GM23338 (cell line): ENCODE measurements around the gene PRRC2A. TPM values are rescaled to one million over a fixed set of nuclear protein-coding genes. Genes with fewer than 3 reads are reported as not detected.

Experiments used
- ATAC-seq: fragments of 200-7000 bp; cut with Tn5 transposase; 3 replicates; pipeline ENCODE4 v1.9.1; 2020
- DNase-seq: peaks from one replicate; pipeline ENCODE4 v3.0.0-alpha.2; 2015; ENCODE audit warnings: low spot score
- H2AFZ ChIP-seq: fragments of 200-600 bp; sonication (generic); 2 replicates; pipeline ENCODE4 v1.8.0; 2016; ENCODE audit warnings: antibody characterized with exemption, mild to moderate bottlenecking, moderate library complexity
- H3F3A ChIP-seq: fragments of 200-600 bp; sonication (generic); replicated peaks from 2 replicates; pipeline ENCODE4 v1.8.0; 2017; ENCODE audit warnings: antibody characterized with exemption, mixed run types, low read depth
- H3K27ac ChIP-seq: fragments of 200-600 bp; sonication (generic); 2 replicates; pipeline ENCODE4 v1.6.1; 2016; ENCODE audit warnings: low read depth
- H3K27me3 ChIP-seq: fragments of 200-600 bp; sonication (generic); 2 replicates; pipeline ENCODE4 v1.8.0; 2016; ENCODE audit warnings: mild to moderate bottlenecking, mixed run types, moderate library complexity; ENCODE audit not compliant: insufficient read depth
- H3K36me3 ChIP-seq: fragments of 200-600 bp; sonication (generic); 2 replicates; pipeline ENCODE4 v1.8.0; 2016; ENCODE audit warnings: mild to moderate bottlenecking; ENCODE audit not compliant: insufficient read depth
- H3K4me1 ChIP-seq: fragments of 200-600 bp; sonication (generic); 2 replicates; pipeline ENCODE4 v1.8.0; 2016; ENCODE audit warnings: mild to moderate bottlenecking, moderate library complexity; ENCODE audit not compliant: insufficient read depth
- H3K4me2 ChIP-seq: fragments of 200-600 bp; sonication (generic); 2 replicates; pipeline ENCODE4 v1.7.1; 2017; ENCODE audit warnings: mixed run types
- H3K4me3 ChIP-seq: fragments of 200-600 bp; sonication (generic); 2 replicates; pipeline ENCODE4 v1.6.1; 2016; ENCODE audit warnings: mixed run types
- H3K79me2 ChIP-seq: fragments of 200-600 bp; sonication (generic); replicated peaks from 2 replicates; pipeline ENCODE4 v1.8.0; 2017; ENCODE audit warnings: mild to moderate bottlenecking; ENCODE audit not compliant: insufficient read depth
- H3K9me2 ChIP-seq: fragments of 200-600 bp; sonication (generic); 2 replicates; pipeline ENCODE4 v1.8.0; 2017; ENCODE audit not compliant: insufficient read depth
- H4K20me1 ChIP-seq: fragments of 200-600 bp; sonication (generic); replicated peaks from 2 replicates; pipeline ENCODE4 v1.8.0; 2017; ENCODE audit warnings: mild to moderate bottlenecking; ENCODE audit not compliant: insufficient read depth
- H3K27ac Mint-ChIP-seq: 2 replicates; pipeline ENCODE4 v1.8.0; 2020; ENCODE audit warnings: inconsistent platforms, mild to moderate bottlenecking, moderate library complexity, mixed read lengths
- H3K27me3 Mint-ChIP-seq: 3 replicates; pipeline ENCODE4 v1.8.0; 2022; ENCODE audit warnings: low read depth, mild to moderate bottlenecking, moderate library complexity, mixed read lengths, inconsistent platforms; ENCODE audit not compliant: insufficient read depth, poor library complexity
- H3K36me3 Mint-ChIP-seq: 3 replicates; pipeline ENCODE4 v1.8.0; 2021; ENCODE audit warnings: low read depth, mild to moderate bottlenecking, inconsistent platforms, moderate library complexity, mixed read lengths
- H3K4me1 Mint-ChIP-seq: 3 replicates; pipeline ENCODE4 v1.8.0; 2020; ENCODE audit warnings: mild to moderate bottlenecking, inconsistent platforms, mixed read lengths
- H3K4me3 Mint-ChIP-seq: 3 replicates; pipeline ENCODE4 v1.8.0; 2021; ENCODE audit warnings: moderate library complexity, mild to moderate bottlenecking, inconsistent platforms, mixed read lengths
- H3K9me3 Mint-ChIP-seq: 3 replicates; pipeline ENCODE4 v1.8.0; 2020; ENCODE audit warnings: moderate library complexity, mild to moderate bottlenecking, inconsistent platforms, mixed read lengths
- CREB1 ChIP-seq: fragments of 250-450 bp; sonication (Bioruptor Pico); IDR thresholded peaks from 2 replicates; pipeline ENCODE4 v1.5.0; 2020; ENCODE audit warnings: low read depth, mild to moderate bottlenecking, moderate library complexity
- CTCF ChIP-seq, 2 experiments: fragments of 200-600 bp in 1 of 2; sonication (generic) in 1 of 2; conservative IDR thresholded peaks; 2 replicates each; pipeline versions ENCODE4 v1.5.1 to v1.6.1; 2016 to 2017; ENCODE audit warnings: antibody characterized with exemption in 2 of 2, low read depth in 2 of 2, mild to moderate bottlenecking in 2 of 2, moderate library complexity in 1 of 2
- EZH2 ChIP-seq: fragments of 200-600 bp; sonication (generic); IDR thresholded peaks from one replicate; pipeline ENCODE4 v1.8.0; 2017; ENCODE audit warnings: antibody characterized with exemption, mild to moderate bottlenecking, low read depth; ENCODE audit not compliant: unreplicated experiment
- EZH2phosphoT487 ChIP-seq: fragments of 200-600 bp; sonication (generic); IDR thresholded peaks from one replicate; pipeline ENCODE4 v1.8.1; 2018; ENCODE audit warnings: antibody characterized with exemption; ENCODE audit not compliant: unreplicated experiment
- JUNB ChIP-seq: IDR thresholded peaks from one replicate; pipeline ENCODE4 v1.6.1; 2016; ENCODE audit warnings: antibody characterized with exemption; ENCODE audit not compliant: unreplicated experiment
- NANOG ChIP-seq: IDR thresholded peaks from 2 replicates; pipeline ENCODE4 v1.6.1; 2016; ENCODE audit warnings: antibody characterized with exemption, borderline replicate concordance
- POLR2AphosphoS5 ChIP-seq: IDR thresholded peaks from 2 replicates; pipeline ENCODE4 v1.6.1; 2016; ENCODE audit warnings: antibody characterized with exemption, low read depth
- REST ChIP-seq: IDR thresholded peaks from one replicate; pipeline ENCODE4 v1.6.1; 2018; ENCODE audit warnings: antibody characterized with exemption; ENCODE audit not compliant: unreplicated experiment
- STAT1 ChIP-seq: IDR thresholded peaks from one replicate; pipeline ENCODE4 v1.6.1; 2016; ENCODE audit warnings: antibody characterized with exemption; ENCODE audit not compliant: unreplicated experiment
- ZNF114 ChIP-seq: fragments of 250-450 bp; sonication (Bioruptor Pico); IDR thresholded peaks from 2 replicates; pipeline ENCODE4 v1.5.0; 2020; ENCODE audit warnings: mild to moderate bottlenecking, moderate library complexity
- ZNF331 ChIP-seq: fragments of 250-450 bp; sonication (Bioruptor Pico); IDR thresholded peaks from 2 replicates; pipeline ENCODE4 v1.5.0; 2020; ENCODE audit warnings: low read depth, mild to moderate bottlenecking, moderate library complexity
- ZNF462 ChIP-seq: fragments of 250-450 bp; sonication (Bioruptor Pico); IDR thresholded peaks from 2 replicates; pipeline ENCODE4 v1.5.0; 2020; ENCODE audit warnings: mild to moderate bottlenecking, moderate library complexity
- polyA plus RNA-seq: library from polyadenylated mRNA; unstranded; fragments of >200 nt; fragmentation: Nextera tagmentation; extraction: Ambion mirVana; gene quantifications from 2 replicates; pipeline ENCODE4 v1.2.1, GENCODE V29; 2016
- total RNA-seq: library from RNA; depleted of rRNA; stranded (reverse); fragments of >200 nt; shearing (Covaris generic); gene quantifications from 2 replicates; pipeline ENCODE4 v1.2.3, GENCODE V29; 2014
- TF ChIP-seq, protein P1 (sequence below): IDR thresholded peaks from 2 replicates; pipeline ENCODE4 v1.6.1; 2016; ENCODE audit warnings: antibody characterized with exemption

PRRC2A gene
- total and polyA plus RNA-seq, 2 experiments from 2014 or later: 213 to 273 TPM

DNA sequence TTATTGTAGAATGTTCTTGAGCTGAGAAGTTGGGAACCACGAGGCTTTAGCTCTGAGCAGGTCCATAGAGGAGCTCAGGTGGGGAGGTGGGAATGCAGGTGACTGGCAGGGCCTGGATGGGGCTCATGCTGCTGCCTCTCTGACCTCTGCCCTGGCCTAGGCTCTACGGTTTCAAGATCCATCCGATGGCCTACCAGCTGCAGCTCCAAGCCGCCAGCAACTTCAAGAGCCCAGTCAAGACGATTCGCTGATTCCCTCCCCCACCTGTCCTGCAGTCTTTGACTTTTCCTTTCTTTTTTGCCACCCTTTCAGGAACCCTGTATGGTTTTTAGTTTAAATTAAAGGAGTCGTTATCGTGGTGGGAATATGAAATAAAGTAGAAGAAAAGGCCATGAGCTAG lies 49.2 kb downstream of the PRRC2A start, which contains the start of gene LY6G5B:
TSS of gene LY6G5B (plus strand) at position 301 of the 400 bp plus-strand sequence. CDS start 975 bp downstream, outside the sequence.
- H3K4me2 ChIP-seq: no peak within 1 kb of the TSS
- H3F3A ChIP-seq: peaks cover 2% of the 10 kb centered on the region; the same call in 1 of the 2 replicates
- TF ChIP-seq POLR2AphosphoS5 (no peak), ZNF331 (CRISPR knock-in tag) (no peak), JUNB (no peak), ZNF114 (CRISPR knock-in tag) (no peak), EZH2 (no peak), NANOG (no peak), CREB1 (CRISPR knock-in tag) (no peak), CTCF (conservative IDR thresholded peaks at IDR 0.05; ENCODE audit: low read depth in 2 of 2) (no peak), EZH2phosphoT487 (no peak), REST (no peak), STAT1 (no peak), ZNF462 (CRISPR knock-in tag) (no peak)
- TF ChIP-seq, protein P1, sequence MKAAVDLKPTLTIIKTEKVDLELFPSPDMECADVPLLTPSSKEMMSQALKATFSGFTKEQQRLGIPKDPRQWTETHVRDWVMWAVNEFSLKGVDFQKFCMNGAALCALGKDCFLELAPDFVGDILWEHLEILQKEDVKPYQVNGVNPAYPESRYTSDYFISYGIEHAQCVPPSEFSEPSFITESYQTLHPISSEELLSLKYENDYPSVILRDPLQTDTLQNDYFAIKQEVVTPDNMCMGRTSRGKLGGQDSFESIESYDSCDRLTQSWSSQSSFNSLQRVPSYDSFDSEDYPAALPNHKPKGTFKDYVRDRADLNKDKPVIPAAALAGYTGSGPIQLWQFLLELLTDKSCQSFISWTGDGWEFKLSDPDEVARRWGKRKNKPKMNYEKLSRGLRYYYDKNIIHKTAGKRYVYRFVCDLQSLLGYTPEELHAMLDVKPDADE: no peak
- H3K27ac ChIP-seq: no peak within 1 kb of the TSS
- DNase-seq (no peak), ATAC-seq (no peak)
- peaks cover 18% of the 10 kb centered on the region for H3K27me3 Mint-ChIP-seq
- peaks cover 75% of the 10 kb centered on the region for H3K36me3 Mint-ChIP-seq
- H3K4me1 ChIP-seq: peaks cover 3% of the 10 kb centered on the region; the same call in 1 of the 2 replicates
- no peaks in the 10 kb centered on the region; the same call in 2 of the 3 replicates for H3K9me3 Mint-ChIP-seq
- no peaks in the 10 kb centered on the region for H3K9me2 ChIP-seq
- H3K4me3 Mint-ChIP-seq: no peak within 1 kb of the TSS; the same call in 2 of the 3 replicates
- H3K4me1 Mint-ChIP-seq: peaks cover 10% of the 10 kb centered on the region
- no peak within 1 kb of the TSS for H3K27ac Mint-ChIP-seq
- peaks cover 34% of the 10 kb centered on the region for H3K36me3 ChIP-seq
- no peak within 1 kb of the TSS for H3K4me3 ChIP-seq
- H2AFZ ChIP-seq: no peak within 1 kb of the TSS
- peaks cover 12% of the 10 kb centered on the region; the same call in 1 of the 2 replicates for H4K20me1 ChIP-seq
- H3K79me2 ChIP-seq: peaks cover 29% of the 10 kb centered on the region
- H3K27me3 ChIP-seq: no peaks in the 10 kb centered on the region
